Subcutaneous adipose tissue (tissue), 4 donors: ENCODE results near the gene ELFN2. TPM values are rescaled to one million over a fixed set of nuclear protein-coding genes. Genes with fewer than 3 reads are reported as not detected.

ENCODE experiments used
- CTCF ChIP-seq: fragments of 450-650 bp; IDR thresholded peaks from one replicate; pipeline ENCODE4 v1.5.1; 2016; ENCODE audit warnings: low read depth, mild to moderate bottlenecking, control low read depth, antibody characterized with exemption, moderate library complexity
- total RNA-seq, 4 donors: library from RNA; depleted of rRNA; stranded (reverse); fragments of >200 nt; gene quantifications; one replicate each; pipeline ENCODE4 v1.1.0, GENCODE V29; 2016

Gene ELFN2
- total RNA-seq, 4 donors from 2014 or later, result not detected

- no peak for TF ChIP-seq CTCF
Observed at GRCh38 chr22:37442537-37442936, 15.3 kb upstream of the ELFN2 start.

- no peak for TF ChIP-seq CTCF
Observed at GRCh38 chr22:37442135-37442534, 14.9 kb upstream of the ELFN2 start.

- TF ChIP-seq CTCF, result no peak
Observed at GRCh38 chr22:37440875-37441274, 13.6 kb upstream of the ELFN2 start.

GRCh38 chr22:37439347-37439746, 12.1 kb upstream of the ELFN2 start:
- no peak for TF ChIP-seq CTCF

DNA sequence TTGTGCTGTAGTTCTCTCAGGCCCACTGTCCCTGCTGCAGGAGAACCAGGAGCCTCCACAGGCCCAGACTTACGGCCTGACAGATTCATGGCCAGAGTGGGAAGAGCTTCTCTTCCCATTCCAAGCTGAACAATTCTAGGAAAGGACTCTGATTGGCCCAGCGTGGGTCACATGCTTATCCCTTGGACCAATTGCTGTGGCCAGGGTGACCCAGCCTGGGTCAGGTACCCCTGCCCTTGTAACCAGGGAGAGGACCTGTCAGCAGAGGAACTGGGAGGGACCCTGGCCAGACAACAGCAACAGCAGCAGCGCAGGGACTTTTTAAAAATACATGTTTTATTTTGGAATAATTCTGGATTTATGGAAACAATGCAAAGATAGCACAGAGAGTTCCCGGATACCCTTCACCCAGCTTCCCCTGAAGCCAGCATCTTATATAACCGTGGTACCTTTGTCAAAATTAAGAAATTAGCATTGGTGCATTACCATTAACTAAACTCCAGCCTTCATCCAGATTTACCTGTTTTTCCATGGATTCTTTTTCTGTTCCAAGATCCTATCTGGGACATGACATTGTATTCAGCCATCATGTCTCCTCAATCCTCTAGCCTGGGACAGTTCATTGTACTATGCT, 8.8 kb upstream of the ELFN2 start:
- no peak for TF ChIP-seq CTCF

- no peak for TF ChIP-seq CTCF
Observed at GRCh38 chr22:37433786-37434185, 6.5 kb upstream of the ELFN2 start.

- no peak for TF ChIP-seq CTCF
Observed at GRCh38 chr22:37432708-37433054, 5.4 kb upstream of the ELFN2 start.
